RWPE2 (cell line): ENCODE data around the gene MYOCD.

Experiments
- ATAC-seq: fragments of 200-7000 bp; cut with Tn5 transposase; 3 replicates; pipeline ENCODE4 v1.9.1; 2021; ENCODE audit warnings: low read depth
- DNase-seq: peaks from one replicate; pipeline ENCODE4 v3.0.0-alpha.2; 2020; ENCODE audit warnings: low spot score
- H3K27ac ChIP-seq: fragments of 450-650 bp; 2 replicates; pipeline ENCODE4 v1.5.1; 2017; ENCODE audit warnings: mild to moderate bottlenecking; ENCODE audit not compliant: poor library complexity, severe bottlenecking
- H3K27me3 ChIP-seq: fragments of 250-450 bp; sonication (Bioruptor Pico); 2 replicates; pipeline ENCODE4 v1.5.1; 2021; ENCODE audit warnings: mild to moderate bottlenecking, moderate library complexity; ENCODE audit not compliant: insufficient read depth, poor library complexity, severe bottlenecking
- H3K36me3 ChIP-seq: fragments of 250-450 bp; sonication (Bioruptor Pico); 2 replicates; pipeline ENCODE4 v1.5.1; 2020; ENCODE audit warnings: low read depth, mild to moderate bottlenecking, moderate library complexity
- H3K4me1 ChIP-seq: fragments of 250-450 bp; sonication (Bioruptor Pico); 2 replicates; pipeline ENCODE4 v1.5.1; 2021; ENCODE audit warnings: mild to moderate bottlenecking, moderate library complexity; ENCODE audit not compliant: insufficient read depth, poor library complexity, severe bottlenecking
- H3K4me3 ChIP-seq: fragments of 250-450 bp; sonication (Bioruptor Pico); 2 replicates; pipeline ENCODE4 v1.5.1; 2021; ENCODE audit warnings: mild to moderate bottlenecking, moderate library complexity; ENCODE audit not compliant: severe bottlenecking
- H3K9me3 ChIP-seq: fragments of 250-450 bp; sonication (Bioruptor Pico); 2 replicates; pipeline ENCODE4 v1.5.1; 2021; ENCODE audit warnings: mild to moderate bottlenecking, moderate library complexity; ENCODE audit not compliant: severe bottlenecking
- TF ChIP-seq, protein P1 (sequence below): fragments of 450-650 bp; IDR thresholded peaks from one replicate; pipeline ENCODE4 v1.5.1; 2017; ENCODE audit warnings: mild to moderate bottlenecking, moderate library complexity; ENCODE audit not compliant: poor library complexity, severe bottlenecking

Gene MYOCD

DNA sequence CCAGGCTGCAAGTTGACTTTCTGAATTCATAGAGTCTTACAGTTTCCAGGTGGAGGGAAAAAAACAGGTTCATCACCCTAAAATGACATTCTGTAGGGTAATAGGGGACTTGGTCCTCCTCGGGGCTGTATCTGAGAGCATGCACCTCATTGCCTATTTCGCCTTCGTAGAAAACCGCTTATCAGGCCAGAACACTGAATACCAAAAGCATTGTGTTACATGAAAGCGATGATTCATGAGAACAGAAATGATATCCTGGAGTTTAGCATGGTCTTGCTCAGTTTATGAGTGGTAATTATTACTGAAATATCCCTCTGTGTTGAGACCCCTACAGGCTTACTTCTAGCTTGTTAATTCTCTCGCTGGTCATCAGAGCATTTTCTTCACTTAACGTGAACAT is 62.2 kb downstream of the MYOCD start:
- H3K4me3 ChIP-seq = no peak overlapping the region
- no peak overlapping the region for H3K27ac ChIP-seq
- TF ChIP-seq, protein P1, sequence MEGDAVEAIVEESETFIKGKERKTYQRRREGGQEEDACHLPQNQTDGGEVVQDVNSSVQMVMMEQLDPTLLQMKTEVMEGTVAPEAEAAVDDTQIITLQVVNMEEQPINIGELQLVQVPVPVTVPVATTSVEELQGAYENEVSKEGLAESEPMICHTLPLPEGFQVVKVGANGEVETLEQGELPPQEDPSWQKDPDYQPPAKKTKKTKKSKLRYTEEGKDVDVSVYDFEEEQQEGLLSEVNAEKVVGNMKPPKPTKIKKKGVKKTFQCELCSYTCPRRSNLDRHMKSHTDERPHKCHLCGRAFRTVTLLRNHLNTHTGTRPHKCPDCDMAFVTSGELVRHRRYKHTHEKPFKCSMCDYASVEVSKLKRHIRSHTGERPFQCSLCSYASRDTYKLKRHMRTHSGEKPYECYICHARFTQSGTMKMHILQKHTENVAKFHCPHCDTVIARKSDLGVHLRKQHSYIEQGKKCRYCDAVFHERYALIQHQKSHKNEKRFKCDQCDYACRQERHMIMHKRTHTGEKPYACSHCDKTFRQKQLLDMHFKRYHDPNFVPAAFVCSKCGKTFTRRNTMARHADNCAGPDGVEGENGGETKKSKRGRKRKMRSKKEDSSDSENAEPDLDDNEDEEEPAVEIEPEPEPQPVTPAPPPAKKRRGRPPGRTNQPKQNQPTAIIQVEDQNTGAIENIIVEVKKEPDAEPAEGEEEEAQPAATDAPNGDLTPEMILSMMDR = no peak
- no peaks in the 10 kb centered on the region for H3K9me3 ChIP-seq
- no peaks in the 10 kb centered on the region for H3K4me1 ChIP-seq
- no peaks in the 10 kb centered on the region for H3K36me3 ChIP-seq
- ATAC-seq (no peak), DNase-seq (no peak)
- H3K27me3 ChIP-seq = no peaks in the 10 kb centered on the region

DNA sequence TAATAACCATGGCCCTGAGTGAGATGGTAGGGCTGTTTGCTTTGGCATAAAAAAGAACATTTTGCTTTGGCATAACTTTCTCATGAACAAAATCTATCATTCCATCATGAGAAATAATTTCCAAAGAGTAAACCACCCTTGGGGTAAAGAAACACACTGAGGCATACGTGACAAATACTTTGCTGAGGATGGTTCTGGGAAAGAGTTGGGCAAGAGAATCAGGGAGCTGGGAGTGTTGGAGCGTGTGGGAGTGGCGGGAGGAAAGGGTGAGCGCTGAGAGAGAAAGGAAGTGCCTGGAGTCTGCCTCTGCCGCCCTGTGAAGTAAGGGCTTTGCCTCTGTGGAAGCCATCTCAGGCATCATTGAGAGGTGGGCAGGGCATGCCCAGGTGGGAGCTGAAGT is 63.4 kb downstream of the MYOCD start:
- TF ChIP-seq, protein P1 = no peak

DNA sequence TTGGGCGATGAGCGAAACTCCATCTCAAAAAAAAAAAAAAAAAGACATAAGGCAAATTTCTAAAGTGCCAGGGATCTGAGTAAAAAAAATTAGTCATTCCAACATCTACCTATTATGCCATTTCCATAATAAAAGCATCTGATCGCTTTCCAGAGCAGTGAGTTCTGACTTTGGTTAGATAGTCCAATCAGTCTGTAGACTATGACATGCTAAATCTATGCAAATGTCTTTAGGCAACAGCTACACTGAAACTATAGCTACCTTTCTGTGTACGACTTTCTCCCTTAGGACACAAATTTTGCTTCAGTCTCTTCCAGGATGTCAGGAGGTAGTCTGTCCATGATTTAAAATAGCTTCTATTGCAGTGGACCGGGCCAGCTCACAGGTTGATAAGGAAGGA is 64.7 kb downstream of the MYOCD start:
- Histone ChIP-seq H3K36me3 (no peaks in the 10 kb centered on the region), H3K9me3 (no peaks in the 10 kb centered on the region), H3K27ac (no peak overlapping the region), H3K4me1 (no peaks in the 10 kb centered on the region), H3K4me3 (no peak overlapping the region), H3K27me3 (no peaks in the 10 kb centered on the region)
- TF ChIP-seq, protein P1 = no peak
- DNase-seq (no peak), ATAC-seq (no peak)

More for the DNA sequence above, 63.4 kb downstream of the MYOCD start:
- Histone ChIP-seq H3K27ac (no peak overlapping the region), H3K36me3 (no peaks in the 10 kb centered on the region), H3K9me3 (no peaks in the 10 kb centered on the region), H3K4me1 (no peaks in the 10 kb centered on the region), H3K27me3 (no peaks in the 10 kb centered on the region), H3K4me3 (no peak overlapping the region)
- ATAC-seq = no peak
- DNase-seq = no peak

DNA sequence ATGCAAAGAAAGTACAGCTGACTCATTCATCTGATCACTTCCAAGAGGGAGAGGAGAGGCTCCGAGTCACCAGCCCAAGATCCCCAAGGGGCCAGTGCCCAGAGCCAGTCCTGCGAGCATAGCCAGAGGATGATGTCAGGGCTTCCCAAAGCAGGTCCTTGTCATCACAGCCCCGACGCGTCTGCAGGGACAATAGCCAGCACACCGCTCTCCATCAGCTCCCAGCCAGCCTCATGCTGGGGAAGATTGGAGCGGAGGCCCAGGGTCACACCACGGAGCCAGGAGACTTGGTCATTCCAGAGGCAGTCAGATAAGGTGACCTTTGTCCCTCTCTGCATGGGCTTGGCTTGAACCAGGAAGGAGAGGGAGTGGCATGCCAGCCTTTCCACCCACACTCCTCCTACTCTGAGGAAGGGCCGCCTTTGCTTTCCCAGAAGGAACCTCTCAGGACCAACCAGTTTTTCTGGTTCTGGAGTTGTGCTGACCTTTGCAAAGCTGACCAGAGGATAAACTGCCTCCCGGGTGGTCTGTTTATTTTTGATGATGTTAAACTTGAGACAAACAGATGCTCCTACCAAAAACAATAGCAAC is 65.3 kb downstream of the MYOCD start:
- Histone ChIP-seq H3K4me3 (no peak overlapping the region), H3K9me3 (no peaks in the 10 kb centered on the region), H3K4me1 (no peaks in the 10 kb centered on the region), H3K27me3 (no peaks in the 10 kb centered on the region), H3K36me3 (no peaks in the 10 kb centered on the region), H3K27ac (no peak overlapping the region)
- TF ChIP-seq, protein P1 = no peak
- ATAC-seq (0 out of 3 replicates have a peak, but pooled peaks have one; percentile 12), DNase-seq (no peak)

DNA sequence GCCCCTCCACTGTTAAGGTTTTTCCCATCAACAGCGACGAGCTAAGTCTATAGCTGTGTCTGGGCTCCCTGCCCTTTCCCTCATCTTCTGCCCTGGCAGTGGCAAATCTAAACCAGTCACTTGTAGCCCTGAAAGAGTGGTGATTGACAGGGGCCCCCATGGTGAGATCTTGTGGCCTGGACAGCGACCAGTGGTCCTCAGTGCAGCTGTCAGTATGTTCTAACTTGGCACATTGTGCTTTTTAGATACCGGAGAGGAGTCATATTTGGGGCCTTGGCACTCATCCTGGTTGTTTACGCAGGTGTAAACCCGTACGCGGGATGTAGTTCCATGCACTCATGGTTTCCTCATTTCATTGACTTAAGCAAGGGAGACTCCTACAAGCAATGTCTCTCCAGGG is 66.1 kb downstream of the MYOCD start:
- no peak for DNase-seq

More for the DNA sequence above, 66.1 kb downstream of the MYOCD start:
- Histone ChIP-seq H3K36me3 (no peaks in the 10 kb centered on the region), H3K4me1 (no peaks in the 10 kb centered on the region), H3K27ac (no peak overlapping the region), H3K4me3 (no peak overlapping the region), H3K27me3 (no peaks in the 10 kb centered on the region), H3K9me3 (no peaks in the 10 kb centered on the region)
- ATAC-seq = no peak
- TF ChIP-seq, protein P1 = no peak
